GM19240 (cell line): ENCODE measurements around the gene NSD2.
"Not testable (repeated sequence)": the region's sequence is repeated elsewhere in the genome, so short reads cannot be mapped to it uniquely, and the experiment has no call there.

Experiments
- DNase-seq: peaks from one replicate; pipeline ENCODE4 v3.0.0; 2011; ENCODE audit warnings: low spot score; ENCODE audit not compliant: insufficient read length

NSD2 gene

GRCh38 chr4:1984406-1985191, 113.4 kb downstream of the NSD2 start:
- DNase-seq = no peak

DNA sequence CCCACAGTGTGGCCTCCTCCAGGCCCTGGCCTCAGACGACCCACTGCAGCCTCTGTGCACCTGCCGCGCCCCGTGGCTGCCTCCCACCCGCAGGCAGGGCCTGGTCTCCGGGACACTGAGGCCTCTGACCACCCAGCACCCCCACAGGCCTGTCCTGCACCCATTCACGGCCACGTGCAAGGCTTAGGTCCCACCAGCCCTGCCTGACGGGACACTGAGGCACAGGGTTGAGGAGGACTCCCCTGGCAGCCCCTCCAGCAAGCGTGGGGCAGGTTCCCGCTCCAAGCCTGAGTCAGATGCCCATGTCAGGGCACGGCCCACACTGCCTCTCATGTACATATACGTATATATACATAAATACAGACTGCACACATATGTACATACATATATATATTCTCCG, 114.1 kb downstream of the NSD2 start:
- no peak for DNase-seq

DNA sequence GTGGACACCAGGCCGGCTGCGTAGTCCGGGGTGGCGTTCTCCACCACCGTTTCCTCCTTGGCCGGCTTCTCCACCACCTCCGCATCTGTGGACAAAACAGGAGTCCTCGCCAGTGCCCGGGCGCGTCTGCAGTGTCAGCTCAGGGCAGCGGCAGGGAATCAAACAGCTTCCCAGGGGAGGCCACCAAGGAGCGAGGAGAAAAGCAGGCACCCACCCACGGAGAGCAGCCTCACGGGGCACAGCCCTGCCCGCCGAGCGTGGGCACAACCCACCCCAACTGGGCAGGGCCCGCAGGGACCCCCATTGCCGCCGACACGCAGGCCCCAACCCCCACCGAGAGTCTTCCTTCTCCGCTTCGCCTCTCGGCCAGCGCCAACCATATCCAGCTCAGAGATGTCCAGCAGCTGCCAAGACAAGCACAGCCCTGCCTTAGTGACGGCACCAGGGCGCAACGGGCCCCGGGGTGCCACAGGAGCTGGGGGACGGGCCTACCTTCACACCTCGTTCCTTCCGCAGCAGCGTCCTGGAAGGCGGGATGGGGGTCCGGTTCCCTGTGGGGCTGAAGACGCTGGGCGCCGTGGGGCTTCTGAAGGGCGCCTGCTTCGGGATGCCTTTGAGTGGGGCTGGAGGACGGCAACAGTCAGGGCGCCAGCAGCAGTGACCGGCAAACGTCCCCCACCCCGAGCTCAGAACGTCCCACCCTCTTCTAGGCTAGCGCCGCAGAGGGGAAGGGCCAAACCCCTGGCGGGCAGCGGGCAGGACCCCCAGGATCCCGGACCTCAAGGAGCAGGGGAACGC, 114.8 kb downstream of the NSD2 start:
- no peak for DNase-seq

GRCh38 chr4:1986578-1987210, 115.5 kb downstream of the NSD2 start:
- no peak for DNase-seq

GRCh38 chr4:1987296-1987695, 116.1 kb downstream of the NSD2 start:
- no peak for DNase-seq

GRCh38 chr4:1987721-1988326, 116.6 kb downstream of the NSD2 start:
- no peak for DNase-seq

GRCh38 chr4:1988327-1988724, 117.1 kb downstream of the NSD2 start:
- no peak for DNase-seq

DNA sequence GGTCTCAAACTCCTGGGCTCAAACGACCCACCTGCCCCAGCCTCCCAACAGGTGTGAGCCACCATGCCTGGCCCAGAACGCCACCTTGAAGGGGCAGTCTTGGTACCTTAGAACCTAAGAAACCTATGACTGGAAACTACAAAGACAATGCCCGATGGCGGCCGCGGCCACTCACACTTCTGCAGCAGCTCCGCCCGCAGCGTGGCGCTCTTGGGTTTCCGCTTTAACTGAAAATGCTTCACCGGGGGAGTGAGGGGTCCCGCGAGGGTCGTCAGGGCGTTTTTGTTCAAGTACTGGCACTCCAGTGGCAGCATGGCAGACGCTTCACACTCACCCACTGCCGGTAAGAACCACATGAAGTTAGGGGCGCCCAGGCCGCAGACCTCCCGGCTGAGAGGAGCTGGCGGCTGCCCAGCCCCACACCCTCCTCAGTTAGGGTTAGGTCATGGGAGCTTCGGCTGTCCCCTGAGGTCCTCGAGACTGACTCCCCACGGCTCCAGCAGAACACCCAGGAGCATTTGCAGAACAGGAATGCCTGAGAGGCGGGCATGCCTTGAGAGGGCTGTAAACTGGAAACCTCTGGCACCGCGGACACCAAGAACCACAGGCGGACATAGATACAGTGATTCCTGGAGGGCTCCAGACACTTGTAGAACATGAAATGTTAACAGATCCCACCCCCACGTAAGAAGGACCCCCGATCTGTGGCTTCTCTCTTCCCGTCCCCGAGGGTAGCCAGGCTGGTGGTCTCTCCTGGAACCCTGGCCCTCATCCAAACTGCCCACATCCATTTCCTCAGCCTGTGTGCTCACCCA, 118.5 kb downstream of the NSD2 start:
- DNase-seq = no peak

GRCh38 chr4:1990348-1990645, 119.1 kb downstream of the NSD2 start:
- no peak for DNase-seq

DNA sequence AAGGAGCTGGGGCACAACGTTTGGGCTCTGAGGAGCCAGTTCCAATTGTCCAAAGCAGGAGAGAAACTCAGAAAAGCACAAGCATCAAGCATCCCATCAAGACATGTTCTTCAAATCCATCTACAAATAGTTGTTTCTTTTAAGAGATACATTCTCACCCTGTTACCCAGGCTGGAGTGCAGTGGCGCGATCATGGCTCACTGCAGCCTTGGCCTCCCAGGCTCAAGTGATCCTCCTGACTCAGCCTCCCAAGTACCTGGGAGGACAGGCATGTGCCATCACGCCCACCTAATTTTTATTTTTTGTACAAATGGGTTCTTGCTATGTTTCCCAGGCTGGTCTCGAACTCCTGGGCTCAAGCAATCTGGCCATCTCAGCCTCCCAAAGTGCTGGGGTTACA, 119.5 kb downstream of the NSD2 start:
- DNase-seq = no peak

- DNase-seq = no peak
Measured at GRCh38 chr4:1991087-1991486, 119.9 kb downstream of the NSD2 start.

- no peak for DNase-seq
Measured at GRCh38 chr4:1991596-1992434, 120.6 kb downstream of the NSD2 start.

- DNase-seq = no peak
Measured at GRCh38 chr4:1992468-1993168, 121.4 kb downstream of the NSD2 start.

DNA sequence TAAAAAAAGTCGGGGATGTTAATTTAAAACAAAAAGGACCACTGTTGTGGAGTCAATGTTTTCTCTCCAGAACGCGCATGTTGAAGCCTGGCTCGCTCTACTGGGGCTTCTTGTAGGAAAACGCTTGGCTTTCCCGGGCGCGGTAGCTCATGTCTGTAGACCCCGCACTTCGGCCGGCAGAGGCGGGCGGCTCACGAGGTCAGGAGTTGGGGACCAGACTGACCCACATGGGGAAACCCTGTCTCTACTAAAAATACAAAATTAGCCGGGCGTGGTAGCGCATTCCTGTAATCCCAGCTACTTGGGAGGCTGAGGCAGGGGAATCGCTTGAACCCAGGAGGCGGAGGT, 122.0 kb downstream of the NSD2 start:
- no peak for DNase-seq

DNA sequence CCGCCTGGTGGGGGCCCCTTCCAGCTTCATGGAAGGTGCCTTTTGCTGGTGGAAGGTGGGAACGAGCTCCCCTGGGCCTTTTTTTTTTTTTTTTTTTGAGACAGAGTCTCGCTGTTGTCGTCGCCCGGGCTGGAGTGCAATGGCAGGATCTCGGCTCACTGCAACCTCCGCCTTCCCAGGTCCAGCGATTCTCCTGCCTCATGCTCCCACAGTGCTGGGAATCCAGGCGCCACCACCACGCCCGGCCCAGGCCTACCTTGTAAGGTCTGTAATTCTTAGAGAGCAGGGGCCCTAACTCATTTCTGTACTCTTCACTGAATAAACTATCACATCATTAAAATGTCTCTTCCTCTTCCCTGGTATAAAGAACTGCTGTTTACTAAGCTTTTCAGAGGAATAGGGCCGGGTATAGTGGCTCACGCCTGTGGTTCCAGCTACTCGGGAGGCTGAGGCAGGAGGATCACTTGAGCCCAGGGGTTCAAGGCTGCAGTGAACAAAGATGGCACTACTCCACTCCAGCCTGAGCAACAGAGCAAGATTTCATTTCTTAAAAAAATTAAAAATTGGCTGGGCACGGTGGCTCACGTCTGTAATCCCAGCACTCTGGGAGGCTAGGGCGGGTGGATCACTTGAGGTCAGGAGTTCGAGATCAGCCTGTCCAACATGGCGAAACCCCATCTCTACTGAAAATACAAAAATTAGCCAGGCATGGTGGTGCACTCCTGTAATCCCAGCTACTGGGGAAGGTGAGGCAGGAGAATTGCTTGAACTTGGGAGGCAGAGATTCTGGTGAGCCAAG, 122.7 kb downstream of the NSD2 start:
- not testable (repeated sequence) for DNase-seq

GRCh38 chr4:1994938-1995337, 123.7 kb downstream of the NSD2 start:
- DNase-seq = no peak

DNA sequence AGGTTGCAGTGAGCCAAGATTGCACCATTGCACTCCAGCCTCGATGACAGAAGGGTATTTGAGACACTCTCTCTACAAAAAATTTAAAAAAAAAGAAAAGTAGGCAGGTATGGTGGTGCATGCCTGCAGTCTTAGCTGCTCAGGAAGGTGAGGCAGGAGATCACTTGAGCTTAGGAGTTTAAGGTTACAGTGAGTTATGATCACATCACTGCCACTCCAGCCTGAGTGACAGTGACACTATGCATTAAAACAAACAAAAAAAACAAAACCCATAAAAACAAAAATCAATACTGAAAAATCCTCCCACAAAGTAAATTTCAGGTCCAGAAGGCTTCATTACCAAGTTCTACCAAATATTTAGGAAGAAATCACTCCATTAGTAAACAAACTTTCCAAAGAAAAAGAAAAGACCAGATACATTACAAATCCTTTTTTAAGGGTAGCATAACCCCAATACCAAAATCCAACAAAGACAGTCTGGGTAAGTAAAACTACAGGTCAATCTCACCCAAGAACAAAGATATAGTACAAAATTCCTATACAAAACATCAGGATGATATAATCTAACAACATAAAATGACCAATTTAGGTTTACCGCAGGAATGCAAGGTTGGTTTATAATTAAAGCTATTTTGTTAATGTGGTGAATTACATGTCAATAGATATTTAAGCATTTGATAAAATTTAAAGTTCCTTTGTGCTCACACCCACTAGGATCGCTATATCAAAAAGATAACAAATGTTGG, 125.8 kb downstream of the NSD2 start:
- no peak for DNase-seq

DNA sequence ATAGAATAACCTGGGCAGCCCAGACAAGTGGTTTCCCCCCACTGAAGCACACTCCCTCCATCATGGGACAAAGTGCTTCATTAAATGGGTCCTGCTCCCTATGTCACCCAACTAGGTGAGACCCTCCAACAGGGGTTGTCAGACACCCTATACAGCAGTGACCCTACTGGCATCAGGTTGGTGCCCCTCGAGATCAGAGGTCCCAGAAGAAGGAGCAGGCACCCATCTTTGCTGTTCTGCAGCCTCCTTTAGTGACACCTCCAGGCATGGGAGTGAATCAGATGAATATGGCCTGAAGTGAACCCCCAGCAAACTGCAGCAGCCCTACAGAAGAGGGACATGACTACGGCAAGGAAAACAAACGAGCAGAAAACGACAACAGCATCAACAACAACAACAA, 126.5 kb downstream of the NSD2 start:
- DNase-seq = no peak
